ENCODE data around the gene RHOB. TPM values are rescaled to one million over a fixed set of nuclear protein-coding genes. Genes with fewer than 3 reads are reported as not detected.

RHOB gene
- total and polyA plus RNA-seq, 2 experiments from 2014 or later: 146 to 429 TPM

DNA sequence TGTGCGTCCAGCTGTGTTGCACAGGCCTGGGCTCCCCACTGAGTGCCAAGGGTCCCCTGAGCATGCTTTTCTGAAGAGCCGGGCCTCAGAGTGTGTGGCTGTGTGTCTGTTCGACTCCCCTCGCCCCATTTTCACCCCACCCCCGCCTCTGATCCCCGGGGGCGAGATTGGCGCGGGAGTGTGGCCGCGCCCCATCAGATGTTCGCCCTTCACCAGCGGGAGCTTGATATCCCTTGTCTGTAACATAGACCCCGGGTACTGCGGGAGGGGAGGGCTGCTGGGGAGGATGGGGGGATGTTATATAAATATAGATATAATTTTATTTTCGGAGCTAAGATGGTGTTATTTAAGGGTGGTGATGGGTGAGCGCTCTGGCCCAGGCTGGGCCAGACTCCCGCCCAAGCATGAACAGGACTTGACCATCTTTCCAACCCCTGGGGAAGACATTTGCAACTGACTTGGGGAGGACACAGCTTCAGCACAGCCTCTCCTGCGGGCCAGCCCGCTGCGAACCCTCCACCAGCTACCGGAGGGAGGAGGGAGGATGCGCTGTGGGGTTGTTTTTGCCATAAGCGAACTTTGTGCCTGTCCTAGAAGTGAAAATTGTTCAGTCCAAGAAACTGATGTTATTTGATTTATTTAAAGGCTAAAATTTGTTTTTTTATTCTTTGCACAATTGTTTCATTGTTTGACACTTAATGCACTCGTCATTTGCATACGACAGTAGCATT lies 1.5 kb downstream of the RHOB start:
- TF ChIP-seq EZH2phosphoT487 (IDR thresholded peaks at IDR 0.05; ENCODE audit: low read depth, severe bottlenecking, unreplicated experiment): peak; percentile 49
- TF ChIP-seq, protein P1, sequence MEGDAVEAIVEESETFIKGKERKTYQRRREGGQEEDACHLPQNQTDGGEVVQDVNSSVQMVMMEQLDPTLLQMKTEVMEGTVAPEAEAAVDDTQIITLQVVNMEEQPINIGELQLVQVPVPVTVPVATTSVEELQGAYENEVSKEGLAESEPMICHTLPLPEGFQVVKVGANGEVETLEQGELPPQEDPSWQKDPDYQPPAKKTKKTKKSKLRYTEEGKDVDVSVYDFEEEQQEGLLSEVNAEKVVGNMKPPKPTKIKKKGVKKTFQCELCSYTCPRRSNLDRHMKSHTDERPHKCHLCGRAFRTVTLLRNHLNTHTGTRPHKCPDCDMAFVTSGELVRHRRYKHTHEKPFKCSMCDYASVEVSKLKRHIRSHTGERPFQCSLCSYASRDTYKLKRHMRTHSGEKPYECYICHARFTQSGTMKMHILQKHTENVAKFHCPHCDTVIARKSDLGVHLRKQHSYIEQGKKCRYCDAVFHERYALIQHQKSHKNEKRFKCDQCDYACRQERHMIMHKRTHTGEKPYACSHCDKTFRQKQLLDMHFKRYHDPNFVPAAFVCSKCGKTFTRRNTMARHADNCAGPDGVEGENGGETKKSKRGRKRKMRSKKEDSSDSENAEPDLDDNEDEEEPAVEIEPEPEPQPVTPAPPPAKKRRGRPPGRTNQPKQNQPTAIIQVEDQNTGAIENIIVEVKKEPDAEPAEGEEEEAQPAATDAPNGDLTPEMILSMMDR (IDR thresholded peaks at IDR 0.05; ENCODE audit: poor library complexity): no peak
- no peaks in the 10 kb centered on the region for H3K36me3 ChIP-seq (replicated peaks; ENCODE audit: insufficient read depth, low read depth)
- H2AFZ ChIP-seq: no peak overlapping the region
- peak overlapping the region; percentile 66 for H3K4me3 ChIP-seq
- peaks cover 28% of the 10 kb centered on the region for H4K20me1 ChIP-seq (ENCODE audit: insufficient read depth, poor library complexity, severe bottlenecking)
- H3K27me3 ChIP-seq: no peaks in the 10 kb centered on the region
- H3K4me2 ChIP-seq: peak overlapping the region; percentile 84
- DNase-seq (ENCODE audit: low spot score): no peak
- H3K79me2 ChIP-seq: peaks cover 25% of the 10 kb centered on the region
- peak overlapping the region; percentile 93 for H3K27ac ChIP-seq
- H3K4me1 ChIP-seq (ENCODE audit: insufficient read depth): peaks cover 38% of the 10 kb centered on the region
- no peaks in the 10 kb centered on the region for H3K9me3 ChIP-seq (ENCODE audit: low read depth)
- 12% methylated on average over 25 of the region's 26 CpGs for WGBS (ENCODE audit: low lambda C conversion rate, missing lambda C conversion rate)
- no peaks in the 10 kb centered on the region for H3K9me2 ChIP-seq (replicated peaks; ENCODE audit: insufficient read depth)

DNA sequence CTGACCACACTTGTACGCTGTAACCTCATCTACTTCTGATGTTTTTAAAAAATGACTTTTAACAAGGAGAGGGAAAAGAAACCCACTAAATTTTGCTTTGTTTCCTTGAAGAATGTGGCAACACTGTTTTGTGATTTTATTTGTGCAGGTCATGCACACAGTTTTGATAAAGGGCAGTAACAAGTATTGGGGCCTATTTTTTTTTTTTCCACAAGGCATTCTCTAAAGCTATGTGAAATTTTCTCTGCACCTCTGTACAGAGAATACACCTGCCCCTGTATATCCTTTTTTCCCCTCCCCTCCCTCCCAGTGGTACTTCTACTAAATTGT lies 2.1 kb downstream of the RHOB start:
- Histone ChIP-seq H3K27ac (peak overlapping the region; percentile 93), H4K20me1 (ENCODE audit: insufficient read depth, poor library complexity, severe bottlenecking) (peaks cover 28% of the 10 kb centered on the region), H3K27me3 (no peaks in the 10 kb centered on the region), H2AFZ (no peak overlapping the region), H3K4me1 (ENCODE audit: insufficient read depth) (peaks cover 32% of the 10 kb centered on the region), H3K36me3 (replicated peaks; ENCODE audit: insufficient read depth, low read depth) (no peaks in the 10 kb centered on the region), H3K4me2 (peak overlapping the region; percentile 84), H3K79me2 (peaks cover 25% of the 10 kb centered on the region), H3K9me3 (ENCODE audit: low read depth) (no peaks in the 10 kb centered on the region), H3K4me3 (peak overlapping the region; percentile 66), H3K9me2 (replicated peaks; ENCODE audit: insufficient read depth) (no peaks in the 10 kb centered on the region)
- DNase-seq (ENCODE audit: low spot score): no peak
- TF ChIP-seq EZH2 (IDR thresholded peaks at IDR 0.05; ENCODE audit: borderline replicate concordance): no peak
- TF ChIP-seq, protein P1 (IDR thresholded peaks at IDR 0.05; ENCODE audit: poor library complexity): no peak
- no peak for TF ChIP-seq EZH2phosphoT487 (IDR thresholded peaks at IDR 0.05; ENCODE audit: low read depth, severe bottlenecking, unreplicated experiment)
- WGBS (ENCODE audit: low lambda C conversion rate, missing lambda C conversion rate): 53% methylated on average over 1 of the region's 1 CpG

DNA sequence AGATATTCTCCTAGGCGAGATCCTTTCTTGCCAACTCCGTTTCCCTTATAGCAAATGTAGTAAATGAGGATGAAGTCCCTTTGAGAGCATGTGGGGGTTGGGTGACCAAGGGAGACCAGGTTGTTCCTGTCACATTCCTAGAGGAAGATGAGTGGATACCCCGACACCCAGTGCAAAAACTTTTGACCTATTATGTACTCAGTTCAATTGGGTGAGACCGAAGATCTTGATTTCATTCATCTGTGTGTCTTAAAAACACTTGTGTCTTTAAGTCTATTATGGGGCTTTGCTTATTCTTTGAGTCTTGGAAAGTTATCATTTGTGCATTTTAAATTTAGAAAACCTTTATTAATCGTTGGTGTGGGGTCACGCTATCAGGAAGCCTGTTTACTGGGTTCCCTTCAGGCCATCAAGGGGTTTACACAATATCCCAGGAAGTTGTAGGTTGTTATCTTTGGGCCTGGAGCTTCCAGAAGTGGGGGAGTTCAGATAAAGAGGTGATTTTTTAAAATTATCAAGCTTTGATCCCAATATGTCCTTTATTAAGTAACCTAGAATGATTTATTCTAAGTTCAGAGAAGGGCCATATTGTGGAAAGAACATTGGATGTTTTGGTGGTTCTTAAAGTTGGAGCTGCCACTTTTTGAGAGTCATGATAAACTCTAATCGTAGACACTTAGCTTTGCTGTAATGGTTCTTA lies 2.8 kb downstream of the RHOB start:
- peak overlapping the region; percentile 84 for H3K4me2 ChIP-seq
- no peak overlapping the region for H2AFZ ChIP-seq
- TF ChIP-seq EZH2phosphoT487 (IDR thresholded peaks at IDR 0.05; ENCODE audit: low read depth, severe bottlenecking, unreplicated experiment) (no peak), EZH2 (IDR thresholded peaks at IDR 0.05; ENCODE audit: borderline replicate concordance) (no peak)
- TF ChIP-seq, protein P1 (IDR thresholded peaks at IDR 0.05; ENCODE audit: poor library complexity): no peak
- DNase-seq (ENCODE audit: low spot score): peak; percentile 32
- H3K9me3 ChIP-seq (ENCODE audit: low read depth): no peaks in the 10 kb centered on the region
- peaks cover 25% of the 10 kb centered on the region for H3K4me1 ChIP-seq (ENCODE audit: insufficient read depth)
- H3K36me3 ChIP-seq (replicated peaks; ENCODE audit: insufficient read depth, low read depth): no peaks in the 10 kb centered on the region
- H4K20me1 ChIP-seq (ENCODE audit: insufficient read depth, poor library complexity, severe bottlenecking): peaks cover 28% of the 10 kb centered on the region
- WGBS (ENCODE audit: low lambda C conversion rate, missing lambda C conversion rate): 44% methylated on average over 7 of the region's 7 CpGs
- no peaks in the 10 kb centered on the region for H3K9me2 ChIP-seq (replicated peaks; ENCODE audit: insufficient read depth)
- no peaks in the 10 kb centered on the region for H3K27me3 ChIP-seq
- H3K4me3 ChIP-seq: peak overlapping the region; percentile 66
- H3K79me2 ChIP-seq: peaks cover 25% of the 10 kb centered on the region
- H3K27ac ChIP-seq: peak overlapping the region; percentile 93

All from hepatocyte (in vitro differentiated cells).